ENCODE measurements around the gene REEP1.

- TF ChIP-seq POLR2A (conservative IDR thresholded peaks at IDR 0.05) = no peak
- TF ChIP-seq HNRNPL (IDR thresholded peaks at IDR 0.05; ENCODE audit: low read depth, low read length) = no peak
- TF ChIP-seq POLR2AphosphoS5 (IDR thresholded peaks at IDR 0.05; ENCODE audit: control insufficient read depth, insufficient read depth, low read depth, low read length) = peak; percentile 93
Observed at GRCh38 chr2:86213699-86214502, 123.5 kb downstream of the REEP1 start.
